Pancreas (tissue), 10 donors: Measurements from ENCODE around the gene SERPINA9. TPM values are rescaled to one million over a fixed set of nuclear protein-coding genes. Genes with fewer than 3 reads are reported as not detected.

Experiments used
- ATAC-seq, 4 donors: fragments of 200-7000 bp; cut with Tn5 transposase; one replicate each; pipeline versions ENCODE4 v1.8.0 to v1.9.1; 2020; ENCODE audit warnings: mild to moderate bottlenecking in 4 of 4, moderate library complexity in 4 of 4
- DNase-seq, 6 donors: peaks; one replicate each; pipeline ENCODE4 v3.0.0-alpha.2; 2020
- FAIRE-seq: peaks from 2 replicates; lab custom pipeline; 2012; peaks lifted over from hg19 to GRCh38; lab: Jason Lieb, UNC
- H3K27ac ChIP-seq, 4 donors: fragments of 200-600 bp; sonication (generic); 1 replicate in 3 of 4; 2 replicates in 1 of 4; pipeline versions ENCODE4 v1.5.0 to v1.8.0; 2020
- H3K27me3 ChIP-seq, 4 donors: fragments of 200-600 bp; one replicate each; pipeline ENCODE4 v1.8.0; 2021
- H3K36me3 ChIP-seq, 3 donors: fragments of 200-600 bp; sonication (generic) in 1 of 3; one replicate each; pipeline versions ENCODE4 v1.5.0 to v1.8.0; 2020 to 2021
- H3K4me1 ChIP-seq, 3 donors: fragments of 200-600 bp; one replicate each; pipeline ENCODE4 v1.8.0; 2021
- H3K4me3 ChIP-seq, 4 donors: fragments of 200-600 bp; sonication (generic) in 2 of 4; one replicate each; pipeline versions ENCODE4 v1.5.0 to v1.8.0; 2020 to 2021
- H3K9me3 ChIP-seq, 4 donors: fragments of 200-600 bp; one replicate each; pipeline ENCODE4 v1.8.0; 2021
- CTCF ChIP-seq, 4 donors: fragments of 200-600 bp; sonication (generic) in 3 of 4; IDR thresholded peaks; one replicate each; pipeline versions ENCODE4 v1.5.0 to v1.8.0; 2021; ENCODE audit warnings: antibody characterized with exemption in 4 of 4
- WGBS, 2 donors: extraction: QIAGEN DNeasy Blood & Tissue Kit; methylation state at CpG; one replicate each; pipeline ENCODE4 v1.1.7; 2013; 5-methylcytosine and 5-hydroxymethylcytosine counted together
- intact Hi-C, 3 donors: fragments of 100-400 bp; cut with DNase I; formaldehyde crosslinking; loops; one replicate each; pipeline versions ENCODE4 v1.11.1 to v1.14.2; 2022
- polyA plus RNA-seq, 2 donors: library from polyadenylated mRNA; stranded (reverse); fragments of 200-250 nt; gene quantifications; one replicate each; pipeline ENCODE4 v1.2.3, GENCODE V29; 2013
- total RNA-seq, 6 donors: library from RNA; stranded (reverse); fragmentation: NEBNext Ultra II Directional in 4 of 6; extraction: Animal tissue kit (Norgen Biotek cat#: 25700) in 4 of 6; gene quantifications; one replicate each; pipeline versions ENCODE4 v1.2.1 to v1.2.4, GENCODE V29; 2021 to 2023
- donor health status: healthy with polysubstance abuse.
- donor health status: DM: no; HTN: no; CAD: no; lungs with moderate emphysema.
- donor health status: DM: no; HTN: no; CAD: no.
- donor health status: control.
- donor health status: control.
- donor health status: Bipolar disorder and iron deficiency.
- donor health status: DM: yes; HTN: yes; CAD: no.
- donor health status: DM: no; HTN: no; CAD: no.
- donor health status: DM: no; HTN: no; CAD: no.
- donor health status: DM: yes; HTN: yes; CAD: no.

SERPINA9 gene
- total and polyA plus RNA-seq, 8 donors = not detected

GRCh38 chr14:94521375-94522114 is 45.5 kb upstream of the SERPINA9 start:
- no peaks in the 10 kb centered on the region for H3K36me3 ChIP-seq
- intact Hi-C loops = no loop called here
- no peak overlapping the region for H3K4me3 ChIP-seq
- no peak for TF ChIP-seq CTCF (IDR thresholded peaks at IDR 0.05)
- H3K4me1 ChIP-seq = no peaks in the 10 kb centered on the region
- no peak for FAIRE-seq
- no peak for DNase-seq
- WGBS, 2 donors = 61 to 65% methylated on average over 5 of the region's 5 CpGs
- no peaks in the 10 kb centered on the region for H3K9me3 ChIP-seq
- no peak for ATAC-seq
- H3K27ac ChIP-seq = no peak overlapping the region
- H3K27me3 ChIP-seq = no peaks in the 10 kb centered on the region

GRCh38 chr14:94517641-94518257 is 41.8 kb upstream of the SERPINA9 start:
- no peak overlapping the region for H3K4me3 ChIP-seq
- H3K9me3 ChIP-seq = no peaks in the 10 kb centered on the region
- no peak for FAIRE-seq
- H3K4me1 ChIP-seq = no peaks in the 10 kb centered on the region
- H3K27me3 ChIP-seq = no peaks in the 10 kb centered on the region
- intact Hi-C loops = no loop called here
- ATAC-seq = peak in 1 of 4 donors; percentile 12
- no peak for TF ChIP-seq CTCF (IDR thresholded peaks at IDR 0.05)
- DNase-seq = no peak
- 41 to 52% methylated on average over 7 of the region's 7 CpGs for WGBS, 2 donors
- no peak overlapping the region for H3K27ac ChIP-seq
- no peaks in the 10 kb centered on the region for H3K36me3 ChIP-seq

- H3K9me3 ChIP-seq = no peaks in the 10 kb centered on the region
- 68 to 71% methylated on average over 10 of the region's 10 CpGs for WGBS, 2 donors
- FAIRE-seq = no peak
- no peaks in the 10 kb centered on the region for H3K4me1 ChIP-seq
- no peak for DNase-seq
- TF ChIP-seq CTCF (IDR thresholded peaks at IDR 0.05) = no peak
- no peak overlapping the region for H3K4me3 ChIP-seq
- H3K27me3 ChIP-seq = no peaks in the 10 kb centered on the region
- H3K27ac ChIP-seq = no peak overlapping the region
- no peak for ATAC-seq
- intact Hi-C loops = no loop called here
- H3K36me3 ChIP-seq = no peaks in the 10 kb centered on the region
Observed at GRCh38 chr14:94517248-94517640, 41.2 kb upstream of the SERPINA9 start.

GRCh38 chr14:94515856-94516255 is 39.9 kb upstream of the SERPINA9 start:
- Histone ChIP-seq H3K36me3 (no peaks in the 10 kb centered on the region), H3K4me3 (no peak overlapping the region), H3K27ac (no peak overlapping the region), H3K27me3 (no peaks in the 10 kb centered on the region), H3K9me3 (no peaks in the 10 kb centered on the region), H3K4me1 (no peaks in the 10 kb centered on the region)
- intact Hi-C loops = no loop called here
- ATAC-seq = no peak
- no peak for TF ChIP-seq CTCF (IDR thresholded peaks at IDR 0.05)
- FAIRE-seq = no peak
- WGBS, 2 donors = 84 to 88% methylated on average over 6 of the region's 6 CpGs
- DNase-seq = no peak

GRCh38 chr14:94515426-94515825 is 39.4 kb upstream of the SERPINA9 start:
- DNase-seq (no peak), FAIRE-seq (no peak), ATAC-seq (no peak)
- Histone ChIP-seq H3K27me3 (no peaks in the 10 kb centered on the region), H3K4me1 (no peaks in the 10 kb centered on the region), H3K36me3 (no peaks in the 10 kb centered on the region), H3K4me3 (no peak overlapping the region), H3K9me3 (no peaks in the 10 kb centered on the region), H3K27ac (no peak overlapping the region)
- intact Hi-C loops = no loop called here
- 77 to 85% methylated on average over 9 of the region's 9 CpGs for WGBS, 2 donors
- TF ChIP-seq CTCF (IDR thresholded peaks at IDR 0.05) = no peak
